PC-9 (cell line): Measurements from ENCODE around the gene IFRD2.

ENCODE experiments used
- EZH2 ChIP-seq: fragments of 200-600 bp; sonication (generic); IDR thresholded peaks from 2 replicates; pipeline ENCODE4 v1.8.0; 2017; ENCODE audit warnings: antibody characterized with exemption, low read depth
- TF ChIP-seq, protein P1 (sequence below): fragments of 200-600 bp; sonication (generic); conservative IDR thresholded peaks from 2 replicates; pipeline ENCODE4 v1.6.1; 2017; ENCODE audit warnings: mixed run types, antibody characterized with exemption, mild to moderate bottlenecking, moderate library complexity

DNA sequence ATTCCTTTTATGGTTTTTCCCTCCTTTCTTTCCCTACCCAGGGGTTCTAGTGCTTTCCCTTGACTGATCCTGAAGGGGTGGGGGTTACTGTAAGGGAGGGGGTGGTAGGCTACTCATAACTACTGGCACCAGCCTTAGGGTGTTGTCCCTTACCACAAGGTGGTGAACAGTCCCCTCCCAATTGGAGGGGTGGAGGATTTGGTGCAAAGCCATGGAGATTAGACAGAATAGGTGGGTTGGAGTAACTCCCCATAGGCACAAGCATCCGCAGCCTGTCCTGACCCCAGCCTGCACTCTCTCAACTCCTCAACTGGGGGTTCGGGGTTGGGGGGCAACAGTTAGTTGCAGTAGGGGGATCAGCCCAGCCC is 32.9 kb upstream of the IFRD2 start:
- TF ChIP-seq, protein P1, sequence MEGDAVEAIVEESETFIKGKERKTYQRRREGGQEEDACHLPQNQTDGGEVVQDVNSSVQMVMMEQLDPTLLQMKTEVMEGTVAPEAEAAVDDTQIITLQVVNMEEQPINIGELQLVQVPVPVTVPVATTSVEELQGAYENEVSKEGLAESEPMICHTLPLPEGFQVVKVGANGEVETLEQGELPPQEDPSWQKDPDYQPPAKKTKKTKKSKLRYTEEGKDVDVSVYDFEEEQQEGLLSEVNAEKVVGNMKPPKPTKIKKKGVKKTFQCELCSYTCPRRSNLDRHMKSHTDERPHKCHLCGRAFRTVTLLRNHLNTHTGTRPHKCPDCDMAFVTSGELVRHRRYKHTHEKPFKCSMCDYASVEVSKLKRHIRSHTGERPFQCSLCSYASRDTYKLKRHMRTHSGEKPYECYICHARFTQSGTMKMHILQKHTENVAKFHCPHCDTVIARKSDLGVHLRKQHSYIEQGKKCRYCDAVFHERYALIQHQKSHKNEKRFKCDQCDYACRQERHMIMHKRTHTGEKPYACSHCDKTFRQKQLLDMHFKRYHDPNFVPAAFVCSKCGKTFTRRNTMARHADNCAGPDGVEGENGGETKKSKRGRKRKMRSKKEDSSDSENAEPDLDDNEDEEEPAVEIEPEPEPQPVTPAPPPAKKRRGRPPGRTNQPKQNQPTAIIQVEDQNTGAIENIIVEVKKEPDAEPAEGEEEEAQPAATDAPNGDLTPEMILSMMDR: no peak
- no peak for TF ChIP-seq EZH2
